Measurements from ENCODE around the gene LCN6. TPM values are rescaled to one million over a fixed set of nuclear protein-coding genes. Genes with fewer than 3 reads are reported as not detected.

Gene LCN6
- total RNA-seq, 1 experiment from 2014 or later, result not detected

DNA sequence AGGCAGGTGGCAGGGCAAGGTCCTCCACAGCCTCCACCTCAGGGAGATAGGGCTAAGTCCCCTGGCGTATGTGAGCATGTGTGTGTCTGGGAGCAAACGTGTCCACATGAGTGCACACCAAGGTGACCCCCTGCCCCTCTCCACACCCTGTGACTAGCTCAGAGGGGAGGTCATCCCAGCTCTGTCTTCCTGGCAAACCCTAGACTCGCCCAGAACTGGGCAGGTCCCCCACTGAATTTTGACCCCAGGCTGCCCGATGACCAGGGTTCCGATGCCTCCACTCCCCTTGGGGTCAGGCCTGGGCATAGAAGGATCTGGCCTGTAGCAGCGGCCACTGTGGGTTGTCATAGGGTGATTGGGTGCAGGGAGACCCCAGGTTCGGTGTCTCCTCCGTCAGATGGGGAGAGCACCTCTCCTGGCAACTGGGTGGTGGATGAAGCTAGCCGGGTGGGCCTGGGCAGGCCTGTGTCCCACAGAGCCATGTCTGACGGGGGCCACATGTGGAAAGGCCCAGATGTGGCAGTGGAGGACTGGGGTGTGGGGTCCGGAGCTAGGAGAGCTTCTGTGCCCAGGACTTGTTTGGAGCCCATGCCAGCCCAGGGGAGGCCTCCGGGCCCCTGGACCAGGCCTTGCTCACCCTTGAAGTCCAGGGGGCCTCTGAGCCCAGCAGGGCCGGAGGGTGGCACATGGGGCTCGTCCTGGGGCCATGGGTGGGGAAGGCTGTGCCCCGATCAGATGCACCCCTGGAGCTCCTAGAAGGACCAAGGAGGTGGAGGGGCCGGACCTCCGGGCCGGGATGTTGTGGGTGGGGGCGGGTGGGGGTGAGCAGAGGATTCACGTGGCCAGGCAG is 29.8 kb downstream of the LCN6 start (continued):
- TF ChIP-seq, protein P1, sequence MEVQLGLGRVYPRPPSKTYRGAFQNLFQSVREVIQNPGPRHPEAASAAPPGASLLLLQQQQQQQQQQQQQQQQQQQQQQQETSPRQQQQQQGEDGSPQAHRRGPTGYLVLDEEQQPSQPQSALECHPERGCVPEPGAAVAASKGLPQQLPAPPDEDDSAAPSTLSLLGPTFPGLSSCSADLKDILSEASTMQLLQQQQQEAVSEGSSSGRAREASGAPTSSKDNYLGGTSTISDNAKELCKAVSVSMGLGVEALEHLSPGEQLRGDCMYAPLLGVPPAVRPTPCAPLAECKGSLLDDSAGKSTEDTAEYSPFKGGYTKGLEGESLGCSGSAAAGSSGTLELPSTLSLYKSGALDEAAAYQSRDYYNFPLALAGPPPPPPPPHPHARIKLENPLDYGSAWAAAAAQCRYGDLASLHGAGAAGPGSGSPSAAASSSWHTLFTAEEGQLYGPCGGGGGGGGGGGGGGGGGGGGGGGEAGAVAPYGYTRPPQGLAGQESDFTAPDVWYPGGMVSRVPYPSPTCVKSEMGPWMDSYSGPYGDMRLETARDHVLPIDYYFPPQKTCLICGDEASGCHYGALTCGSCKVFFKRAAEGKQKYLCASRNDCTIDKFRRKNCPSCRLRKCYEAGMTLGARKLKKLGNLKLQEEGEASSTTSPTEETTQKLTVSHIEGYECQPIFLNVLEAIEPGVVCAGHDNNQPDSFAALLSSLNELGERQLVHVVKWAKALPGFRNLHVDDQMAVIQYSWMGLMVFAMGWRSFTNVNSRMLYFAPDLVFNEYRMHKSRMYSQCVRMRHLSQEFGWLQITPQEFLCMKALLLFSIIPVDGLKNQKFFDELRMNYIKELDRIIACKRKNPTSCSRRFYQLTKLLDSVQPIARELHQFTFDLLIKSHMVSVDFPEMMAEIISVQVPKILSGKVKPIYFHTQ (CRISPR knock-in tag; IDR thresholded peaks at IDR 0.05), result no peak
- no peak for TF ChIP-seq PRRX2 (CRISPR knock-in tag; IDR thresholded peaks at IDR 0.05)
- no peak for TF ChIP-seq MYBL2 (CRISPR knock-in tag; IDR thresholded peaks at IDR 0.05)
- no peak for TF ChIP-seq ZNF263 (CRISPR knock-in tag; IDR thresholded peaks at IDR 0.05; ENCODE audit: low read depth)
- TF ChIP-seq, protein P2, sequence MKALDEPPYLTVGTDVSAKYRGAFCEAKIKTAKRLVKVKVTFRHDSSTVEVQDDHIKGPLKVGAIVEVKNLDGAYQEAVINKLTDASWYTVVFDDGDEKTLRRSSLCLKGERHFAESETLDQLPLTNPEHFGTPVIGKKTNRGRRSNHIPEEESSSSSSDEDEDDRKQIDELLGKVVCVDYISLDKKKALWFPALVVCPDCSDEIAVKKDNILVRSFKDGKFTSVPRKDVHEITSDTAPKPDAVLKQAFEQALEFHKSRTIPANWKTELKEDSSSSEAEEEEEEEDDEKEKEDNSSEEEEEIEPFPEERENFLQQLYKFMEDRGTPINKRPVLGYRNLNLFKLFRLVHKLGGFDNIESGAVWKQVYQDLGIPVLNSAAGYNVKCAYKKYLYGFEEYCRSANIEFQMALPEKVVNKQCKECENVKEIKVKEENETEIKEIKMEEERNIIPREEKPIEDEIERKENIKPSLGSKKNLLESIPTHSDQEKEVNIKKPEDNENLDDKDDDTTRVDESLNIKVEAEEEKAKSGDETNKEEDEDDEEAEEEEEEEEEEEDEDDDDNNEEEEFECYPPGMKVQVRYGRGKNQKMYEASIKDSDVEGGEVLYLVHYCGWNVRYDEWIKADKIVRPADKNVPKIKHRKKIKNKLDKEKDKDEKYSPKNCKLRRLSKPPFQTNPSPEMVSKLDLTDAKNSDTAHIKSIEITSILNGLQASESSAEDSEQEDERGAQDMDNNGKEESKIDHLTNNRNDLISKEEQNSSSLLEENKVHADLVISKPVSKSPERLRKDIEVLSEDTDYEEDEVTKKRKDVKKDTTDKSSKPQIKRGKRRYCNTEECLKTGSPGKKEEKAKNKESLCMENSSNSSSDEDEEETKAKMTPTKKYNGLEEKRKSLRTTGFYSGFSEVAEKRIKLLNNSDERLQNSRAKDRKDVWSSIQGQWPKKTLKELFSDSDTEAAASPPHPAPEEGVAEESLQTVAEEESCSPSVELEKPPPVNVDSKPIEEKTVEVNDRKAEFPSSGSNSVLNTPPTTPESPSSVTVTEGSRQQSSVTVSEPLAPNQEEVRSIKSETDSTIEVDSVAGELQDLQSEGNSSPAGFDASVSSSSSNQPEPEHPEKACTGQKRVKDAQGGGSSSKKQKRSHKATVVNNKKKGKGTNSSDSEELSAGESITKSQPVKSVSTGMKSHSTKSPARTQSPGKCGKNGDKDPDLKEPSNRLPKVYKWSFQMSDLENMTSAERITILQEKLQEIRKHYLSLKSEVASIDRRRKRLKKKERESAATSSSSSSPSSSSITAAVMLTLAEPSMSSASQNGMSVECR (CRISPR knock-in tag; IDR thresholded peaks at IDR 0.05; ENCODE audit: borderline replicate concordance), result no peak
- TF ChIP-seq CREM (CRISPR knock-in tag; IDR thresholded peaks at IDR 0.05), result no peak
- TF ChIP-seq, protein P3, sequence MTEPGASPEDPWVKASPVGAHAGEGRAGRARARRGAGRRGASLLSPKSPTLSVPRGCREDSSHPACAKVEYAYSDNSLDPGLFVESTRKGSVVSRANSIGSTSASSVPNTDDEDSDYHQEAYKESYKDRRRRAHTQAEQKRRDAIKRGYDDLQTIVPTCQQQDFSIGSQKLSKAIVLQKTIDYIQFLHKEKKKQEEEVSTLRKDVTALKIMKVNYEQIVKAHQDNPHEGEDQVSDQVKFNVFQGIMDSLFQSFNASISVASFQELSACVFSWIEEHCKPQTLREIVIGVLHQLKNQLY (CRISPR knock-in tag; IDR thresholded peaks at IDR 0.05), result no peak
- TF ChIP-seq IRF2 (CRISPR knock-in tag; IDR thresholded peaks at IDR 0.05; ENCODE audit: borderline replicate concordance, low read depth), result no peak

DNA sequence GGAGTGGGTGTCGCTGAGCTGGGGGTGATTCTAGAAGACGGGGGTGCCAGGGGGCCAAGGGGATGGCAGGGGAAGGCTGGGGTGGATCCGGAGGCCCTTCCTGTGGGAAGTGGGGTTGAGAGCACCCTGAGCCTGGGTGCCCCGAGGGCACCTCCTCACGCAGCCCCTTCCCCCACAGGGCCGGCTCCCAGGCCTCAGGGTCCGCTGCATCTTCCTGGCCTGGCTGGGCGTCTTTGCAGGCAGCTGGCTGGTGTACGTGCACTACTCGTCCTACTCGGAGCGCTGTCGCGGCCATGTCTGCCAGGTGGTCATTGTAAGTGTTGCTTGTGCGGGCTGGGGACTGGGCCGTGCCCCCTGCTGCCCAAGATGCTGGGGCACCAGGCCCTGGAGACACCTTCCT is 30.9 kb downstream of the LCN6 start:
- DNase-seq (ENCODE audit: low spot score) (no peak), ATAC-seq (no peak)
- POLR2A ChIA-PET, result no interaction called here
- no peaks in the 10 kb centered on the region for H3K27me3 Mint-ChIP-seq (ENCODE audit: low read depth)
- CTCF ChIA-PET, result no interaction called here
- H3K9me3 Mint-ChIP-seq, result no peaks in the 10 kb centered on the region
- peaks cover 4% of the 10 kb centered on the region for H3K4me1 Mint-ChIP-seq
- no peak overlapping the region for H3K27ac Mint-ChIP-seq
- no peak overlapping the region for H3K4me3 Mint-ChIP-seq
- H3K36me3 Mint-ChIP-seq, result 0 out of 2 replicates have a peak, but pooled peaks cover 3% of the 10 kb centered on the region
- TF ChIP-seq, protein P4, sequence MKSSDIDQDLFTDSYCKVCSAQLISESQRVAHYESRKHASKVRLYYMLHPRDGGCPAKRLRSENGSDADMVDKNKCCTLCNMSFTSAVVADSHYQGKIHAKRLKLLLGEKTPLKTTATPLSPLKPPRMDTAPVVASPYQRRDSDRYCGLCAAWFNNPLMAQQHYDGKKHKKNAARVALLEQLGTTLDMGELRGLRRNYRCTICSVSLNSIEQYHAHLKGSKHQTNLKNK (CRISPR knock-in tag; IDR thresholded peaks at IDR 0.05), result no peak
- no peak for TF ChIP-seq ETV6 (CRISPR knock-in tag; IDR thresholded peaks at IDR 0.05)
- TF ChIP-seq RORB (CRISPR knock-in tag; IDR thresholded peaks at IDR 0.05), result no peak
- TF ChIP-seq, protein P5, sequence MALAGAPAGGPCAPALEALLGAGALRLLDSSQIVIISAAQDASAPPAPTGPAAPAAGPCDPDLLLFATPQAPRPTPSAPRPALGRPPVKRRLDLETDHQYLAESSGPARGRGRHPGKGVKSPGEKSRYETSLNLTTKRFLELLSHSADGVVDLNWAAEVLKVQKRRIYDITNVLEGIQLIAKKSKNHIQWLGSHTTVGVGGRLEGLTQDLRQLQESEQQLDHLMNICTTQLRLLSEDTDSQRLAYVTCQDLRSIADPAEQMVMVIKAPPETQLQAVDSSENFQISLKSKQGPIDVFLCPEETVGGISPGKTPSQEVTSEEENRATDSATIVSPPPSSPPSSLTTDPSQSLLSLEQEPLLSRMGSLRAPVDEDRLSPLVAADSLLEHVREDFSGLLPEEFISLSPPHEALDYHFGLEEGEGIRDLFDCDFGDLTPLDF (CRISPR knock-in tag; IDR thresholded peaks at IDR 0.05), result no peak
- TF ChIP-seq ZNF396 (CRISPR knock-in tag; IDR thresholded peaks at IDR 0.05; ENCODE audit: borderline replicate concordance), result no peak
- no peak for TF ChIP-seq NFATC4 (CRISPR knock-in tag; IDR thresholded peaks at IDR 0.05)
- TF ChIP-seq ZNF138 (CRISPR knock-in tag; conservative IDR thresholded peaks at IDR 0.05), result no peak
- no peak for TF ChIP-seq SP1 (CRISPR knock-in tag; conservative IDR thresholded peaks at IDR 0.05)
- no peak for TF ChIP-seq ZNF423 (CRISPR knock-in tag; IDR thresholded peaks at IDR 0.05)
- TF ChIP-seq, protein P6, sequence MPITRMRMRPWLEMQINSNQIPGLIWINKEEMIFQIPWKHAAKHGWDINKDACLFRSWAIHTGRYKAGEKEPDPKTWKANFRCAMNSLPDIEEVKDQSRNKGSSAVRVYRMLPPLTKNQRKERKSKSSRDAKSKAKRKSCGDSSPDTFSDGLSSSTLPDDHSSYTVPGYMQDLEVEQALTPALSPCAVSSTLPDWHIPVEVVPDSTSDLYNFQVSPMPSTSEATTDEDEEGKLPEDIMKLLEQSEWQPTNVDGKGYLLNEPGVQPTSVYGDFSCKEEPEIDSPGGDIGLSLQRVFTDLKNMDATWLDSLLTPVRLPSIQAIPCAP (CRISPR knock-in tag; IDR thresholded peaks at IDR 0.05), result no peak
- TF ChIP-seq, protein P7, sequence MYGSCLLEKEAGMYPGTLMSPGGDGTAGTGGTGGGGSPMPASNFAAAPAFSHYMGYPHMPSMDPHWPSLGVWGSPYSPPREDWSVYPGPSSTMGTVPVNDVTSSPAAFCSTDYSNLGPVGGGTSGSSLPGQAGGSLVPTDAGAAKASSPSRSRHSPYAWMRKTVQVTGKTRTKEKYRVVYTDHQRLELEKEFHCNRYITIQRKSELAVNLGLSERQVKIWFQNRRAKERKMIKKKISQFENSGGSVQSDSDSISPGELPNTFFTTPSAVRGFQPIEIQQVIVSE (CRISPR knock-in tag; IDR thresholded peaks at IDR 0.05; ENCODE audit: borderline replicate concordance), result no peak
- TF ChIP-seq NR2C2 (CRISPR knock-in tag; IDR thresholded peaks at IDR 0.05), result no peak
- TF ChIP-seq FOXJ3 (CRISPR knock-in tag; IDR thresholded peaks at IDR 0.05; ENCODE audit: borderline replicate concordance), result no peak
- no peak for TF ChIP-seq ZNF232 (CRISPR knock-in tag; IDR thresholded peaks at IDR 0.05)
- TF ChIP-seq NR1H2 (CRISPR knock-in tag; IDR thresholded peaks at IDR 0.05), result no peak
- TF ChIP-seq ATF1 (CRISPR knock-in tag; IDR thresholded peaks at IDR 0.05), result no peak
- no peak for TF ChIP-seq ESRRA (CRISPR knock-in tag; IDR thresholded peaks at IDR 0.05; ENCODE audit: borderline replicate concordance)
- TF ChIP-seq SMAD4 (CRISPR knock-in tag; IDR thresholded peaks at IDR 0.05), result no peak
- TF ChIP-seq ELF4 (CRISPR knock-in tag; IDR thresholded peaks at IDR 0.05; ENCODE audit: low read depth), result no peak

All from WTC11 (cell line).